ENCODE results near the gene PRAC1. TPM values are rescaled to one million over a fixed set of nuclear protein-coding genes. Genes with fewer than 3 reads are reported as not detected.

Gene PRAC1
- total and polyA plus RNA-seq, 2 of the 8 experiments (the other 6 are each of a cell fraction or from before 2014, with no cell fraction given): not detected

DNA sequence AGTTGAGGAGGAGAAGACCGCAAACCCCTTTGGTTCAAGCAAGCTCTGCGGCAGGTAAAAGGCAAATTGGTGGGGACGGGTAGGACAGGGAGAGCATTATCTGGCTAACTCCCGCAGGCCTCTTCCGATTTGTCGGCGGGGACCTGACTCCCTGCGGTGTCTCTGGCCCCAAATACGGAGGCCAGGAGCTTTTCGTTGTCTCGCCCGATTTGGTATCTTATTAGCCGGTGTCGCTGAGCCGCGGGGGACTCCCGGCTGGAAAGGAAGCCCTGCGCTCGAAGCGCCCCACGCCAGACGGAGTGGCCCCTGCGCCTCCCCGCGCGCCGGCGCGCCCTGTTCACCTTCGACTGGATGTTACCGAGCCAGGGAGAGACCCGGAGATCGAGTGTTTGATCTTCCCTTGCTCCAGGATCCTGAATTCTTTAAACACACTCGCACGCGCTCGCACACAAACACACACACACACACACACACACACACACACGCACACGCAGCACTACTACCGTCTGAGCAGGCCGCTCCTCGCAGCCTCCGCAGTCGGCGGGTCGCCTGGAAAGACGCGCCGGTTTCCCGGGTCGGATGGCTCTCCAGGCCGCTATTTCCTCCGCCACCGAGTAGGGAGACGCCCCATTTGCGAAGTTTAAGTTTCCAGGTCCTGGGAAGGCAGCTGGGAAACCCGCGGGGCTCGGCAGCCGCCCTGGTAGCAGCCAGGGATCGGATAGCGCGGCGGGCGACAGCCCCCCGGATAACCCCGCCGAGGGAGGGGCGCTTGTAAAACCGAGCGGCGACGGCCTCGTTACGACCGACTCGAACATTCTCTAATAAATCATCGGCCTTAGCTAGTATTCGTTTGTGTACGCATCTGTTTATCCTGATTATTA, 3.3 kb downstream of the PRAC1 start:
- Histone ChIP-seq H2AK5ac (ENCODE audit: low read depth, low read length) (no peak overlapping the region), H3K9ac (replicated peaks in 1 of 4; ENCODE audit: extremely low read depth in 1 of 4, low read depth in 3 of 4, low read length in 3 of 4) (no peak overlapping the region), H3K27me3 (replicated peaks in 1 of 4; ENCODE audit: control insufficient read depth in 3 of 4, extremely low read depth in 1 of 4, insufficient read depth in 3 of 4, low read length in 3 of 4) (peaks cover 65 to 94% (median 84%) of the 10 kb centered on the region in 4 experiments), H2BK5ac (ENCODE audit: low read depth, low read length) (no peak overlapping the region; the same call in 1 of the 2 replicates), H3K4me2 (ENCODE audit: insufficient read depth in 1 of 2, low read depth in 2 of 2, low read length in 2 of 2) (peak overlapping the region; percentile 65 to 77), H3K4me1 (replicated peaks in 1 of 4; ENCODE audit: control insufficient read depth in 3 of 4, insufficient read depth in 4 of 4, low read length in 3 of 4) (peaks cover 11 to 39% (median 21%) of the 10 kb centered on the region in 4 experiments; a peak in 6 of 7 replicates), H3K4ac (replicated peaks; ENCODE audit: insufficient read length, low read depth, low read length) (no peak overlapping the region), H2AFZ (ENCODE audit: low read length) (no peak overlapping the region), H3K23me2 (ENCODE audit: low read depth, low read length) (peaks cover 7% of the 10 kb centered on the region; the same call in 1 of the 2 replicates), H4K20me1 (replicated peaks in 1 of 2; ENCODE audit: control insufficient read depth in 1 of 2, insufficient read depth in 2 of 2, low read length in 2 of 2) (peaks cover 17 to 22% of the 10 kb centered on the region in 2 experiments), H3K79me1 (ENCODE audit: low read depth, low read length) (no peaks in the 10 kb centered on the region), H4K91ac (replicated peaks; ENCODE audit: insufficient read length, low read length) (no peak overlapping the region), H4K8ac (ENCODE audit: extremely low read depth, insufficient read depth, low read length) (peak overlapping the region; percentile 93; the same call in 1 of the 2 replicates), H2BK20ac (ENCODE audit: low read length) (no peak overlapping the region), H3K23ac (ENCODE audit: insufficient read length) (no peak overlapping the region), H3K14ac (ENCODE audit: insufficient read length) (no peak overlapping the region), H3K9me3 (ENCODE audit: insufficient read depth in 2 of 2, low read depth in 1 of 2, low read length in 1 of 2) (no peaks in the 10 kb centered on the region), H3K18ac (ENCODE audit: extremely low read depth, low read length) (peak overlapping the region; percentile 71), H2BK120ac (replicated peaks; ENCODE audit: low read depth, low read length) (no peak overlapping the region), H4K5ac (ENCODE audit: insufficient read length, low read depth, low read length) (no peak overlapping the region), H2BK15ac (ENCODE audit: low read length) (0 out of 2 replicates have a peak overlapping the region, but pooled peaks have one; percentile 61), H2BK12ac (ENCODE audit: low read depth, low read length) (peak overlapping the region; percentile 50), H3K27ac (ENCODE audit: low read depth, low read length) (no peak overlapping the region), H3K79me2 (ENCODE audit: control insufficient read depth in 1 of 2, insufficient read depth in 2 of 2, low read length in 2 of 2) (no peaks in the 10 kb centered on the region), H3K36me3 (ENCODE audit: control insufficient read depth in 2 of 4, insufficient read depth in 4 of 4, low read length in 3 of 4) (no peaks in the 10 kb centered on the region; a peak in 1 of 8 replicates), H3K56ac (replicated peaks; ENCODE audit: insufficient read length, low read depth, low read length) (no peak overlapping the region), H3K4me3 (ENCODE audit: extremely low read depth in 1 of 4, insufficient read depth in 2 of 4, low read depth in 3 of 4, low read length in 4 of 4) (peak overlapping the region; percentile 6 to 49 (median 20); a peak in 5 of 8 replicates)
- ChIA-PET CTCF (ENCODE audit: partially characterized antibody) (interaction anchor here (0.7 to 13.5 kb wide), 13 partner anchors 10 to 160 kb away, joined by 3 to 147 read pairs (median 4); partner anchors contain the start of gene HOXB13), POLR2A (ENCODE audit: partially characterized antibody) (interaction anchor here (0.6 to 1.7 kb wide), 8 partner anchors 10 to 73 kb away, joined by 3 to 9 read pairs (median 4); partner anchors contain the start of gene HOXB13)
- DNase-seq (ENCODE audit: low read depth in 1 of 2, low spot score in 2 of 2) (peak in 1 of 2 experiments; percentile 76), FAIRE-seq (no peak)
- 2% methylated on average over 80 of the region's 80 CpGs; no CpG with 5 or more reads in 1 of the 2 experiments for WGBS, 2 experiments (ENCODE audit: extremely low coverage in 1 of 2, insufficient coverage in 1 of 2, insufficient read length in 1 of 2, insufficient replicate concordance in 2 of 2, low coverage in 1 of 2, low lambda C conversion rate in 2 of 2, missing lambda C conversion rate in 1 of 2)
